Fibroblast of villous mesenchyme (primary cell): Measurements from ENCODE around the gene ZFHX3. TPM values are rescaled to one million over a fixed set of nuclear protein-coding genes. Genes with fewer than 3 reads are reported as not detected.

Source experiments
- DNase-seq: peaks from one replicate; pipeline ENCODE4 v3.0.0-alpha.2; 2010; ENCODE audit warnings: low read depth
- H3K4me3 ChIP-seq: 2 replicates; pipeline ENCODE4 v1.5.1; 2011; ENCODE audit warnings: low read depth, mild to moderate bottlenecking, low read length
- total RNA-seq: library from RNA; depleted of rRNA; stranded (reverse); fragments of >200 nt; gene quantifications from 2 replicates; pipeline ENCODE4 v1.2.3, GENCODE V29; 2012
- TF ChIP-seq, protein P1 (sequence below): IDR thresholded peaks from 2 replicates; pipeline ENCODE4 v1.5.1; 2012; ENCODE audit warnings: low read depth, mild to moderate bottlenecking, low read length; ENCODE audit not compliant: insufficient read depth

Gene ZFHX3
- total RNA-seq, 1 donor: 3.9 TPM

DNA sequence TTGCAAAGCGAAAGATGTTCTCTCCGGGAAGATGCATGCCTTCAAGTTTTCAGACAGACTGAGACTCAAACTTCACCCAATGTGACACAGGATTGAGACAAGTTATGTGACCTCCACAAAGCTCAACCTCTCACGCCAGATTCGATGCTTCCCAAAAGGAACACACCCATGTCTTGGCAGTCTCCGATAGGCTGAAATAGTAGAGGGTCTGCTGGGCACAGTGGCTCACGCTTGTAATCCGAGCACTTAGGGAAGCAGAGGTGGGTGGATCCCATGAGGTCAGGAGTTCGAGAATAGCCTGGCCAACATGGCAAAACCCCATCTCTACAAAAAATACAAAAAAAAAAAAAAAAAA is 22.1 kb downstream of the ZFHX3 start:
- no peak for DNase-seq
- no peak overlapping the region for H3K4me3 ChIP-seq
- TF ChIP-seq, protein P1, sequence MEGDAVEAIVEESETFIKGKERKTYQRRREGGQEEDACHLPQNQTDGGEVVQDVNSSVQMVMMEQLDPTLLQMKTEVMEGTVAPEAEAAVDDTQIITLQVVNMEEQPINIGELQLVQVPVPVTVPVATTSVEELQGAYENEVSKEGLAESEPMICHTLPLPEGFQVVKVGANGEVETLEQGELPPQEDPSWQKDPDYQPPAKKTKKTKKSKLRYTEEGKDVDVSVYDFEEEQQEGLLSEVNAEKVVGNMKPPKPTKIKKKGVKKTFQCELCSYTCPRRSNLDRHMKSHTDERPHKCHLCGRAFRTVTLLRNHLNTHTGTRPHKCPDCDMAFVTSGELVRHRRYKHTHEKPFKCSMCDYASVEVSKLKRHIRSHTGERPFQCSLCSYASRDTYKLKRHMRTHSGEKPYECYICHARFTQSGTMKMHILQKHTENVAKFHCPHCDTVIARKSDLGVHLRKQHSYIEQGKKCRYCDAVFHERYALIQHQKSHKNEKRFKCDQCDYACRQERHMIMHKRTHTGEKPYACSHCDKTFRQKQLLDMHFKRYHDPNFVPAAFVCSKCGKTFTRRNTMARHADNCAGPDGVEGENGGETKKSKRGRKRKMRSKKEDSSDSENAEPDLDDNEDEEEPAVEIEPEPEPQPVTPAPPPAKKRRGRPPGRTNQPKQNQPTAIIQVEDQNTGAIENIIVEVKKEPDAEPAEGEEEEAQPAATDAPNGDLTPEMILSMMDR: no peak

GRCh38 chr16:73025151-73025855 is 22.6 kb downstream of the ZFHX3 start:
- TF ChIP-seq, protein P1: no peak
- DNase-seq: peak; percentile 59
- no peak overlapping the region for H3K4me3 ChIP-seq

DNA sequence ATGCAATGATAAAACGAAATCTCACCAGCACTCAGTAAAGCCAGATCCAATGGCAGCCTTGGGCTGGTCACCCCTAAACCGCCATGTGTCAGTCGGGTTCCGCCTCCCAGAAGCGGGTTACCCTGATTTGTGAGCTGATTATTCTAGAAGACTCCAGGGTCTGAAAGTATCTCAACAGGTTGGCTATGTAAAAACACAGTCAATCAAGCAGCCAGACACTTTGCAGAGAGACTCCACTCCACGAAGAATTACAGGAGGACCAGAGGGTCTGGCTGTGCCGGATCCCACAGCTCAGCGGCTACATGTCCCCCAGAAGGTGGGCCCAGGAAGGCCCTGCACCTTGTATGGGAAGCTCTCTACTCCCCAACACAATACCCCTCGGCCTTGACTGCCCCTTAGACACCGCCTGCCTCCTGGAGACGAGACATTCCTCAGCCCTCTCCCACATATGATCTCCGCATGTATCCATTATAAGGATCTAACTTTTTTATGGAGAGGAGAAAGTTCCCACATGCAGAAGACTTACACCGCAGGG is 23.3 kb downstream of the ZFHX3 start:
- no peak overlapping the region for H3K4me3 ChIP-seq
- TF ChIP-seq, protein P1: no peak
- no peak for DNase-seq

- TF ChIP-seq, protein P1: no peak
- no peak overlapping the region for H3K4me3 ChIP-seq
- DNase-seq: no peak
Observed at GRCh38 chr16:73023752-73024570, 24.0 kb downstream of the ZFHX3 start.

- no peak for DNase-seq
Observed at GRCh38 chr16:73023320-73023719, 24.6 kb downstream of the ZFHX3 start.

GRCh38 chr16:73022534-73022933 is 25.4 kb downstream of the ZFHX3 start:
- TF ChIP-seq, protein P1: no peak
- DNase-seq: no peak
- H3K4me3 ChIP-seq: no peak overlapping the region

More at GRCh38 chr16:73023320-73023719, 24.6 kb downstream of the ZFHX3 start:
- H3K4me3 ChIP-seq: no peak overlapping the region
- TF ChIP-seq, protein P1: no peak
